ENCODE results near the gene MGA. TPM values are rescaled to one million over a fixed set of nuclear protein-coding genes. Genes with fewer than 3 reads are reported as not detected.

MGA gene
- total and polyA plus RNA-seq, 4 donors, result 2.7 to 86.2 (median 14.1) TPM

- DNase-seq (no peak), ATAC-seq (ENCODE audit: insufficient read depth, low FRiP score) (no peak)
- no peak overlapping the region for H3K4me3 ChIP-seq
- H3K27me3 ChIP-seq (ENCODE audit: control insufficient read depth in 3 of 3, insufficient read depth in 3 of 3, low read length in 2 of 3), result no peaks in the 10 kb centered on the region
- H3K9me3 ChIP-seq (ENCODE audit: control insufficient read depth in 4 of 4, insufficient read depth in 3 of 4, low read length in 3 of 4), result peaks cover 0 to 3% (median 0%) of the 10 kb centered on the region in 4 donors
- no peak overlapping the region for H3K27ac ChIP-seq (ENCODE audit: low read depth in 1 of 2, low read length in 1 of 2)
- peaks cover 6 to 81% (median 30%) of the 10 kb centered on the region in 4 donors for H3K36me3 ChIP-seq (ENCODE audit: control insufficient read depth in 4 of 4, insufficient read depth in 4 of 4, low read length in 4 of 4)
- no peak overlapping the region for H3K9ac ChIP-seq (ENCODE audit: insufficient read depth in 1 of 2, low read length in 2 of 2)
- H3K4me1 ChIP-seq (ENCODE audit: control insufficient read depth in 5 of 5, insufficient read depth in 5 of 5, low read length in 5 of 5), result no peaks in the 10 kb centered on the region
- TF ChIP-seq CTCF (IDR thresholded peaks at IDR 0.05; ENCODE audit: control extremely low read depth, extremely low read depth), result no peak
- WGBS, 2 donors, result 92 to 93% methylated on average over 14 of the region's 14 CpGs
Measured at GRCh38 chr15:41817327-41817726, 157.1 kb downstream of the MGA start.

DNA sequence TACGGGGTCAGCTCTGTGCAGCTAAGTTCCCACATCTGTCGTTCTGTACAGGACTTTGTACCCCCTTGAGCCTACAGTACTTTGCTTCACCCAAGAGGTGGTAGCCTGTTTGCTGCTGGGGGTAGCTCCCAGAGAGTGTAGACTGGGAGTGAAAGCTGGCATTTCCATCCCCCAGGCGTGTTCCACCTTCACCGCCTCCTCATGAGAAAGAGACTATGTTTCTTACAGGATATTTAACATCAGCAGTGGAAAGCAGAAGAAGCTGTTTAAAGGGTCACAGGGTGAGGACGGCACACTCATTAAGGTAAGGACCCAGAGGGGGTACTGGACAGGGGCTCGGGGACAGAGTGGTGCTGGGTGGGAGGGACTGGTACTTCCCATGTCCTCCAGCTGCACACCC, 157.6 kb downstream of the MGA start:
- Histone ChIP-seq H3K9ac (ENCODE audit: insufficient read depth in 1 of 2, low read length in 2 of 2) (no peak overlapping the region), H3K4me3 (no peak overlapping the region), H3K36me3 (ENCODE audit: control insufficient read depth in 4 of 4, insufficient read depth in 4 of 4, low read length in 4 of 4) (peaks cover 6 to 81% (median 30%) of the 10 kb centered on the region in 4 donors), H3K27me3 (ENCODE audit: control insufficient read depth in 3 of 3, insufficient read depth in 3 of 3, low read length in 2 of 3) (no peaks in the 10 kb centered on the region), H3K9me3 (ENCODE audit: control insufficient read depth in 4 of 4, insufficient read depth in 3 of 4, low read length in 3 of 4) (peaks cover 0 to 3% (median 0%) of the 10 kb centered on the region in 4 donors), H3K27ac (ENCODE audit: low read depth in 1 of 2, low read length in 1 of 2) (no peak overlapping the region), H3K4me1 (ENCODE audit: control insufficient read depth in 5 of 5, insufficient read depth in 5 of 5, low read length in 5 of 5) (no peaks in the 10 kb centered on the region)
- DNase-seq (no peak), ATAC-seq (ENCODE audit: insufficient read depth, low FRiP score) (no peak)
- no peak for TF ChIP-seq CTCF (IDR thresholded peaks at IDR 0.05; ENCODE audit: control extremely low read depth, extremely low read depth)
- 89 to 96% methylated on average over 6 of the region's 6 CpGs for WGBS, 2 donors

- no peak for TF ChIP-seq CTCF (IDR thresholded peaks at IDR 0.05; ENCODE audit: control extremely low read depth, extremely low read depth)
- ATAC-seq (ENCODE audit: insufficient read depth, low FRiP score), result no peak
Measured at GRCh38 chr15:41819455-41820050, 159.3 kb downstream of the MGA start.

More at GRCh38 chr15:41819455-41820050, 159.3 kb downstream of the MGA start:
- peaks cover 0 to 3% (median 0%) of the 10 kb centered on the region in 4 donors for H3K9me3 ChIP-seq (ENCODE audit: control insufficient read depth in 4 of 4, insufficient read depth in 3 of 4, low read length in 3 of 4)
- H3K27ac ChIP-seq (ENCODE audit: low read depth in 1 of 2, low read length in 1 of 2), result no peak overlapping the region
- no peaks in the 10 kb centered on the region for H3K27me3 ChIP-seq (ENCODE audit: control insufficient read depth in 3 of 3, insufficient read depth in 3 of 3, low read length in 2 of 3)
- H3K4me3 ChIP-seq, result no peak overlapping the region
- WGBS, 2 donors, result 78 to 90% methylated on average over 9 of the region's 9 CpGs
- no peaks in the 10 kb centered on the region for H3K4me1 ChIP-seq (ENCODE audit: control insufficient read depth in 5 of 5, insufficient read depth in 5 of 5, low read length in 5 of 5)
- no peak overlapping the region for H3K9ac ChIP-seq (ENCODE audit: insufficient read depth in 1 of 2, low read length in 2 of 2)
- peaks cover 6 to 79% (median 33%) of the 10 kb centered on the region in 4 donors for H3K36me3 ChIP-seq (ENCODE audit: control insufficient read depth in 4 of 4, insufficient read depth in 4 of 4, low read length in 4 of 4)
- no peak for DNase-seq

Data from lung (tissue), 12 donors.